GM18526 (cell line): Measurements from ENCODE around the gene RFX2.

Experiments used
- POLR2A ChIP-seq: IDR thresholded peaks from 3 replicates; pipeline ENCODE4 v1.6.1; 2011; ENCODE audit not compliant: insufficient read length; ENCODE audit errors: extremely low read depth

RFX2 gene

DNA sequence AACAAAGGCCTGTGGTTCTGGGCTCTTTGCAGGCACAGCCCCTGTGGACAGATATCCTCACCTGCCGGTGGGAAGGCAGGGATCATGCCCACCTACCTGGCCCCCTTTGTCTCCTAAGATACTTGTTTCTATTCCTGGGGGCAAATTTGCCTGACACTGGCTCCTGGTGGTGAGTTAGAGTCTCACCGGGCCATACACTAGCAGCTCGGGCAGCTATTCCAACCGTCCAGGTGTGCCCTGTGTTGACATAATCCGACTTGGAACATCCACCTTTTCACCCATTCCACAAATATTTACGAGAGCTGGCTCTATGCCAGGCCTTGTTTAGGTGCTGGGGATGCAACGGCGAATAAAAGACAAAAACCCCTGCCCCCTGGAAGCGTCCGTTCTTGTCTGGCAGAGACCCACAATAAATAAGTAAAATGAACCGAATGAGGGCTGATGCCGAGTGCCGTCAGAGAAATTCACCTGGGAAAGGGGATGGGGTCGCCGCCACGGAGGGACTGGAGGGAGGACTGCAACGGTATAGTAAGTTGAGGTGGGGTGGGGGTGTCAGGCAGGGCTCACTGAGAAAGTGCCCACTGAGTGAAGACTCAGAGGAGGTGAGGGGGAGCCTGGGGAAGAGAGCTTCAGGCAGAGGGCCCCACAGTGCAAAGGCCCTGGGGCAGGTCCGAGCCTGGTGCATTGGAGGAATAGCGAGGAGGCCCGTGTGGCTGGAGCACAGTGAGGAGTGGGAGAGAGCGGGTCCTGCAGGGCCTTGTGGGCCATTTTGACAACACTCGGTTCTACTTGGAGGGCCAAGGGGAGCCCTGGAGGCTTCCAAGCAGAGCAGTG, 89.1 kb downstream of the RFX2 start:
- TF ChIP-seq POLR2A: no peak

DNA sequence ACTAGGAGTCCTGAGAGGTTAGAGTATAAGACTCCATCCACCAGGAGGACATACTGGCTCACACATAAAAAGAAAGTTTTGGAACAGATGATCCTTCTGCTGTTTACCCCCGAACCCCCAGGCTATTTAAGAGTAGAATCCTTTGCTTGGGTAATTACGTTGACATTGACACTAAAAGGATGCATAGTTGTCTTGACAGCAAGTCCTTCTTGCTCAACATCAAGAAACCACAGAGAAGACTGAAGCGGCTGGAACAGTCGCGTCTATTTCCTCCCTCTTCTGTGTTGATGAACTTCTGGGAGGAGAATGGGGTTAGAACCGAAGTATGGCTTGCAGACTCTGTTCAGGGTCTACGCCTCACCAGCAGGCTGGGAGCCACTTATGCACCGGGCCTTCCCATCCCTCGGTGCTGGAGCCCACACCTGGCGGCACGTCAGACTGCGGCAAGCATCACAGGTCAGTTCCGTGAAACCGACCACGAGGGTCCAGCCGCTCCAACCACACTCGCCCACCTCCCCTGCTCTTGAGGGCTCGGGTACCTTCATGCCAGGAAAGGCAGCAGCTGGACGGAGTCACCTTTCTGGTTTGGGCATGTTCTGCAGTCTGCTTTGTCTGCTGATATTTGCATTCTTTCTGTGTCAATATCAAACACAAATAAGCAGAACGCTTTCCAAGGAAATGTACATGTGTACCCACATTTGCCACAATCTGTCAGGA, 90.0 kb downstream of the RFX2 start:
- TF ChIP-seq POLR2A: no peak

DNA sequence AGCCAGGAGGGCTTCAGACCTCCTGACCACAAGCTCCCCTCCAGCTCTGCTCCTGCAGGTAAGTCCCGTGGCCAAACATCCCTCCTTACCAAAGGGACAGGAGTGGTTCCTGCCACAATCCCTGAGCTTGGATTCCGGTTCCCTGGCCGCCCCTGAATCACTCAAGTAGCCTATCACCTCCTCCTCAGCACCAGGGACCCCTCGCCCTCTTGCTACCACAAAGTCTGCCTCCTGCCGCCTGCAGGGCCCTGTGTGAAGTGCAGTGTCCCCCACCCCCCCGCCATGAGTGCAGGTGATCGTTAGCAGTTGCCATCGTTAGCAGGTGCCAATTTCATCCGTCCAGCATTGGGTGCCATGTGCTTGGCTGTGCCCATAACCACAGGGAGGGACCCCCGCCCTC, 91.5 kb downstream of the RFX2 start:
- no peak for TF ChIP-seq POLR2A

DNA sequence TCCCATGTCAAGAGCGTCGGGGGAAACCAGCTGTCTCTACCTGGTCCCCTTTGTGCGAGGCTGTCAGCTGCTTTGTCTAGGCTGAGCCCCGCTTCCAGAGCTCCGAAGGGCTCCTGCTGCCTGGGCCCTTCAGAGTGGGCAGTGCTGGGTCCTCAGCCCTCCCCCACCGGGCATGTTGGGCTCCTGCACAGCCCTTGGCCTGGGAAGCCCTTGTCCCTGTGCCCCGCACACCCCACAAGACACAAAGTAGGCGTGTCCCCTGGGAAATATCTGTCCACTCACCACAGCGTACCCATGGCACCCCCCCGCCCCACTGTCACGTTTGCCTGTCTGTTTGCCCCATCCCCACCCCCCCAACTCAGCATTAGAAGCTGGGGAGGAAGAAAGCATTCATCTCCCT, 92.7 kb downstream of the RFX2 start:
- TF ChIP-seq POLR2A: no peak

DNA sequence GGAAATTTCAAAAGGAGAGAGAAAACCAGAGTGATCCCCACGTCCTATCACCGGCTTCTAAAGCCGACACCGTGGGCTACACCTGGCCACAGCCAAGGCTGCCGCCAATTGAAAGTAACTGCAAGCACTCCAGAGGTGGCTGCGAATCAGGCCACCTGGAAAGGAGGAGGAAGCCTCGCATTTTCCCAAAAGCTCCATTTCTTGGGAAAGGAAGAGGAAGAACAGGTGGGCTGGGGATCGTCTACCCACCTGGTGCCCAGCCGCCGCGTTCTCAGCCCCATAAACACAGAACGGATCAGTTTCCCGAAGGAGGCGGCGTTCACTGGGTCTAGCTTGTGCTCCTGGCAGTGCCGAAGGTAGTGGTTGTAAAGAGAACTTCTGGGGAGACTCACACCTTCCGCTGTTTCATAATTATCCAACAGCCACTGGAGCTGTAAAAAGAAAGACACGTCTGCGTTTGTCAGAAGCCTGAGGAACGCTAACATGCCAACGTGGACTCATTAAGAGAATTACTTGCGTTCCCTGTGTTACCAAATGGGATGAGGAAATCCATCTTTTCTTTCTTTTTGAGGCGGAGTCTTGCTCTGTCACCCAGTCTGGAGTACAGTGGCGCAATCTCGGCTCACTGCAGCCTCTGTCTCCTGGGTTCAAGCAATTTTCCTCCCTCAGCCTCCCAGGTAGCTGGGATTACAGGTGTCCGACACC, 94.3 kb downstream of the RFX2 start:
- no peak for TF ChIP-seq POLR2A

DNA sequence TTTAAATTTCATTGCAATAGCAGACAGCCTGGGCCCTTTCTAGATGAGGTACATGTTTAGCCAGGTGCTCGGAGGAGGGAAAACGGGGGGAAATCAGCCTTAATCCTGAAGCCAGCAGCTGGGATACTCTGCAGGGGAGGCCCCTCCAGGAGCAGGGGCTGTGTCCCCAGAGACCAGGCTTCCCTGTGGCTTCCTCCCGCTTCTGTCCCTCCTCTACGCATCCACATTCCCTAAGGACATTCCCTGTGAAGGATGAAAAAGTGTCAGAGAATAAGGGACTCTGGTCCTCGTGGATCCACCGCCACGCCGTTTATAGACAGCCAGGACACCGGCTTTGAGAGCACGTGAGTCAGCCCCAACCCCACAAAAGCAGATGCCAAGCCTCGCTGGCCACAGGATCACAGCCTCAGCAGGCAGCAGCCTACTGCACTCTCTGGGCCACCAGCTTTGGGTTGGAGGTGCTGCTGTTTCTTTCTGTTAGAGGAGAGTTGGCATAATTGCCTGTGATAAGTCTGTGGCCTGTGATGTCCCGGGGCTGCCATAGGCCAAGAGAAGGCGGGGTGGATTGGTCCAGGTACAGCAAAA, 95.7 kb downstream of the RFX2 start:
- no peak for TF ChIP-seq POLR2A

DNA sequence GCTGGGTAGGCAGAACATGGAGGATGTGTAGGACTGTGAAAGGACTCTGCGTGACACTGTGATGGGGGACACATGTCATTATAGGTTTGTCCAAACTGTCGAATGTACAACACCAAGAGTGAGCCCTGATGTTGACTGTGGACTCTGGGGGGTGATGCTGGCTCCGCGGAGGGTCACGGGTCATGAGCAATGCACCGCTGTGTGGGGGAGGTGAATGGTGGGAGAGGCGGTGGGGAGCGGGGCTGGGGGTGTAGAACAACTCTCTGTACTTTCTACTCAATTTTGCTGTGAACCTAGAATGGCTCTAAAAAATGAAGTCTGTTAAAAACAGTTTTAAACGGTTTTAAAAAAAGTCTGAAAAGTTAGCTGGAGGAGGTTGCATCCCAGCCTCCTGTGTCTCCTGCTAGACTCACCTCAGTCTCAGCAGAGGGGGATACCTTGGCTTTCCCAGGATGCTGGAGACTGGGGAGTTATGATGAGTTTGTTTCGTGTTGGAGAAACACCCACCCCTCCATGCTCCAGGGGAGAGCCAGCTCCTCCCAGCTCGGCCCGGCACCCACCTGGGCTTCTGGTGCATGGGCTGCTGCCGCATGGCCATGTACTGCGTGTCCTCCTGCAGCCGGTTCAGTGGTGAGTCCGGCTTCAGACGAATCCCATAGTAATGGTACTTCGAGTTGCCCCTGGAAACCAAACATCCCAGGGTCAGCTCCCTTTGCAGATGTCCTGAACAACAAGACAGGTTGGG, 97.7 kb downstream of the RFX2 start:
- TF ChIP-seq POLR2A: no peak

DNA sequence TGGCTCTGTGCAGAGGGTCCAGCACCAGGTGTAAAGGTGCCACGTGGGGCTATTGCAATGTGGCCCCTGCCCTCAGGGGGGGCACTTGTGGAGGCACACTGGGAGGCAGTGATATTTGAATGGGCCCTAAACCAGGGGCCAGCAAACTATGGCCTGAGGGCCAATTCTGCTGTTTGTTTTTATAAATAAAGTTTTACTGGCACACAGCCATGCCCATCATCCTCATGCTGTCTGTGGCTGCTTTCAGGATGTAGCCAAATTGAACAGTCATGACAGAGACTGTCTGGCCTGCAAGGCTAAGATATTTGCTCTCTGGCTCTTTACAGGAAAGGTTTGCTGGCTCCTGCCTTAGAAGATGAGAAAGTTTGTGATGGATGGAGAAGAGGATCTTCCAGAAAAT, 98.5 kb downstream of the RFX2 start:
- TF ChIP-seq POLR2A: no peak

DNA sequence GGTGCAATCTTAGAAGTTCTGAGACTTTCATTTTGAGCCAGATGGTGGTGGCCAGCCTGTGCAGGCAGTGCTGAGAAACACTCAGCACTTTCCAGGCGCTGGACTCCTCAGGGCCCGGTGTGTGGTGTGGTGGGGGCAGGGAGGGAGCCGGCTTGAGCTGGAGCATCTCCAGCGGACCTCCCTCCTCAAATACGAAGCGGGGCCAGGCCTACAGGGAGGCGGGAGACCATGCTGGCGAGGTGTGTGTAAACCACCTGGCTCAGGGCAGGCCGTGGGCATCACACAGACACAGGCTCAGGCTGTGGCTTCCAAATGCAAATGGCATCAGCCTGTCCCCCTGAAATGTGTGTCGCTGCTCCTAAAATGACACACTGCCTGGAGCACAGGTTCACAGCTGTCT, 99.1 kb downstream of the RFX2 start:
- TF ChIP-seq POLR2A: no peak

DNA sequence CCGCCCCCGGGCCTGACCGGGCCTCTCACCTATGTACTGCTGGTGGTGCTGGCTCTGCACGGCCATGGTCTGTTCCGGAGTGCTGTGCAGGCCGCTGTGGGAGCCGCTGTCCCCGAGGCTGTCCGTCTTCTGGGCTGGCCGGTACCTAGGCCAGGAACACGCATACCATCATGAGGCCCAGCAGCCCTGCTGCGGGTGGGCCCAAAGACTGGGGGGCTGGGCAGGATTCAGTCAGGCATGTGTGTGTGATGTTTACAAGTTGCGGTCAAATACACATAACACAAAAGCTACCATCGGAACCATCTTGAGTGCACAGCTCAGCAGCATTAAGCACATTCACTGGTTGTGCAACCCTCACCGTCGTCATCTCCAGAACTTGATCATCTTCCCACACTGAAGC, 100.2 kb downstream of the RFX2 start:
- TF ChIP-seq POLR2A: no peak

DNA sequence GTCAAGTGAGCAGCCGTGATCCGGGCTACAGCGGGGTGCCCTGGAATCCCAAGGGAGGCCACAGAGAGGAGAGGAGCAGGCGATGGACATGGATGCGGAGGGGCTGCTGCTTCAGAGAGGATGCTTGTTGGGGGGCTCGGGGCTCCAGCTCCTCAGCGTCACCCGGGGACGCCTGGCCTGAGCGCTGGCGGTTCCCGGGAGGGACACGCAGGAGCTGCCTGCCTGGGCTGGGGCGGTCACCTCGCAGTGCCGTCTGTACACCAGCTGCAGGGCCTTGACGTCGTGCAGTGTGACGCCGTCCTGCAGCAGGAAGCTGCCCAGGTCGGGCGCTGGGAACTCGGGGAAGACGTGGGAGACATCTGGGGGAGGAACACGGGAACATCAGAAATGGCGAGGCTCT, 102.4 kb downstream of the RFX2 start:
- TF ChIP-seq POLR2A: no peak

DNA sequence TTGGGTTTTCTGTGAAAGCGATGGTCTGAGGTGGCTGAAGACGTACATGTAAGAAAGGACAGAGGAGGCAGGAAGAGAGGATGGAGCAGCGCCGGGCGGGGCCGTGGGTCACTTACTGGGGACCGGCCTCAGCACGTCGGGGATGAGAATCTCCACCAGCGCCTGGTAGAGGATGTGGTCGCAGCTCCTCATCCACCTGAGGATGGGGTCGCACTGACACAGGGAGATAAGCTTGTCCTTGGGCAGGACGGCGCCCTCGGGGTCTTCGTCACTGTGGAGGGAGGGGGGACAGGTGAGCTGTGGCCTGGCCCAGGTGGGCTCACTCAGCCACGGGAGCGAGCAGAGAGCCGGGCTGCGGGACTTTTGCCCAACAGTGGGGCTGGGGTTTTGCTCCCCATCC, 103.4 kb downstream of the RFX2 start:
- no peak for TF ChIP-seq POLR2A

DNA sequence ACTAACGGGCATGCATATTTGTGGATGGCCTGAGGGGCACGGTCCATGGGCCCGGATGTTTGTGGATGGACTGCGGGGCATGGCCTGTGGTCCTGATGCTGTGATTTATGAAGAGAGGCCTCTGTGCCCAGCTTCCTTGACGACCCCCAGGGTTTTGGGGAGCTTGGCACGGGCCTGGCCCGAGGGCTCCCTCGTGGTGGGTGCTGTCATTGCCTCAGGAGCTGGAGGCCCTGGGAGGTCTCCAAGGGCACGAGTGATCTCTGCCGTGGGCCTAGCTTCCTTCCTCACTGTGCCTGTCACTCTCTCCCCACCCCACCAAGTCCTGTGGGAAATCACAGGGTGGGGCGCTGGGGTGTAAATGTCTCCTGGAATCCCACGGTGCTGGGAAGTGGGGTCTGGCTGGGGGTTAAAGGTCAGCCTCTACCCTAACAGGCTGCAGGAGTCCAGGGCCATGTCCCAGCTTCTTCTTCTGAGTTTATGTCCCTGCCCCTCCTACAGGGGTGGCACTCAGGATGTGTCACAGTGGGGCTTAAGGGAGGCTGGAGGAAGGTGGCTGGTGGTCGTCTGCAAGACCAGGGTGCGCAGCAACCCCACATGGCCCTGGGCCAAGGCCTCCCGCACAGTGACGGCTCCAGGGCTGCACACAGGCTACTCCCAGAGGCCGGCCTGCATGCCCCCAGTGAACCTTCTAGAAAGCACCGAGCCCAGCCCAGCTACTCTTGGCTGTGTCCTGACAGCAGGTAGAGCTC, 104.8 kb downstream of the RFX2 start:
- TF ChIP-seq POLR2A: no peak

DNA sequence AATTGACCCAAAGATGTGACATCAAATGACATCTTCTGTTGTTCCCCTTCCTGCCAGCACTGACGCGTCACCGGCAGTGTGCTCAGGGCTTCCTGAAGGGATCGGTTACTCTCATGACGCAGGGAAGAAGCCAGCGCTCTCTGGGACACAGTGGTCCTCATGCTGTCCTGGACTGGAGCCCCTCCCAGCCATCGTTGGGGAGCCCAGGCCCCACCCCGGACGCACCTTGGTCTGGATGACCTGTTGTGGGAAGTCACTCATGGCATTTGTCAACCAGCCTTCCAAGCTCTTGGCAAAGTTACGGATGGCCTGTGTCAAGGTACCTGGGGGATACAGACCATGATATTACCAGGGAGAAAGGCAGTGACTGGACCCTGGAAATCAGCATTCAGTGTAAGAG, 106.3 kb downstream of the RFX2 start:
- no peak for TF ChIP-seq POLR2A

DNA sequence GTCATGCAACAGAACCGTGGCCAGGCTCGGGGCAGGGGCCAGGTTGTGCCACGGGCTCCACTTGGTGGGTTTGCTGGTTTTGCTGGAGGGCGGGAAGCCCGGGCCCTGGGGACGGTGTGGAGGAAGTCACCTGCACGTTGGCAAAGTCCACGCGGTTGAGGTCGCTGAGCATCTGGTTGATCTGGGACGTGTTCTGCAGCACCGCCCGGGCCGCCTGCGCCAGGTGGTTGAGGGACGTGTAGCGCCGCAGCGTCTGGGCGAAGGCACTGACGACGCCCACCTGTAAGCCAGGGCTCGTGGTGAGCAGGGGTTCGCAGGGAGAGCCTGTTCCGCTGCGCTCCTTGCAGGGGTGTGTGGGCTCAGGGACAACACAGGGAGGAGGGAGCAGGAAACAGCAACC, 107.7 kb downstream of the RFX2 start:
- no peak for TF ChIP-seq POLR2A
